Esophagus squamous epithelium (tissue), 4 donors: ENCODE measurements around the gene SAG.

ENCODE experiments used
- CTCF ChIP-seq, 6 experiments: fragments of 450-650 bp in 4 of 6; fragments of 200-600 bp in 2 of 6; sonication (generic) in 2 of 6; IDR thresholded peaks; one replicate each; pipeline ENCODE4 v1.5.1; 2016 to 2019; ENCODE audit warnings: antibody characterized with exemption in 6 of 6, mild to moderate bottlenecking in 4 of 6, moderate library complexity in 4 of 6
- POLR2A ChIP-seq, 4 donors: fragments of 450-650 bp; IDR thresholded peaks; one replicate each; pipeline ENCODE4 v1.6.1; 2017; ENCODE audit warnings: antibody characterized with exemption in 4 of 4, mild to moderate bottlenecking in 4 of 4, moderate library complexity in 3 of 4

- TF ChIP-seq CTCF (IDR thresholded peaks at IDR 0.05) (no peak), POLR2A (IDR thresholded peaks at IDR 0.05) (no peak)
Observed at GRCh38 chr2:233281553-233281952, 26.1 kb upstream of the SAG start.
